Measurements from ENCODE around the gene CHKA.

The CHKA gene

DNA sequence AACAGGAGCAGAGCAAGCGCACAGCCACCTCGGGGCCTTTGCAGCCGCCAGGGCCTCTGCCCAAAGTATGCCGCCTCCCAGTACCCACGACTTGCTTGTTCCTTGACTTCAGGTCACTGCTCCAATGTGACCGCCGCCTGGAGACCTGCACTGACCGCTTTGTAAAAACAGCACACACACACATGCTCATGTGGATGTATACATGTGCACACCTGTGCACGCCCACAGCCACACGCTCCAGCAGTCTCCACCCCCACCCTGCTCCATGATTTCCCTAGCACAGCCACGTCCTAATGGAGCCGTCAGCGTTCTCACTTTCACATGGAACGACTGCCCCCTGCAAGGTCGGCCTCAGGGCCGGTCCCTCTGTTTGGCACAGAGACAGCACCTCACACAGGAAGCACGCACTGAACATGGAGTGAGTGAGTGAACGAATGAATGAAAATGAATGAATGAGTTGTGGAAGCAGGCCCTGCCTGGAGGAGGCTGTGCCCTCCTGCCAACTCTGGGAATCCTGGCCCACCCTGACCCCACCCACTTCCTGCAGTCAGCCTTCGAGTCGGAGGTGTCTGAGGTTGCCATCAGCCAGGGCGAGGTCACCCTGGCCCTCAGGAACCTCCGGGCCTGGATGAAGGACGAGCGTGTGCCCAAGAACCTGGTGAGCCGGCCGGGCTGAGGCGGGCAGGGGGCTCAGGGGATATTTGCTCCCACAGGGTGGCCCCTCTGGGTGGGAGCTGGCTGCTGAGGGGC is 103.0 kb downstream of the CHKA start:
- TF ChIP-seq, protein P1, sequence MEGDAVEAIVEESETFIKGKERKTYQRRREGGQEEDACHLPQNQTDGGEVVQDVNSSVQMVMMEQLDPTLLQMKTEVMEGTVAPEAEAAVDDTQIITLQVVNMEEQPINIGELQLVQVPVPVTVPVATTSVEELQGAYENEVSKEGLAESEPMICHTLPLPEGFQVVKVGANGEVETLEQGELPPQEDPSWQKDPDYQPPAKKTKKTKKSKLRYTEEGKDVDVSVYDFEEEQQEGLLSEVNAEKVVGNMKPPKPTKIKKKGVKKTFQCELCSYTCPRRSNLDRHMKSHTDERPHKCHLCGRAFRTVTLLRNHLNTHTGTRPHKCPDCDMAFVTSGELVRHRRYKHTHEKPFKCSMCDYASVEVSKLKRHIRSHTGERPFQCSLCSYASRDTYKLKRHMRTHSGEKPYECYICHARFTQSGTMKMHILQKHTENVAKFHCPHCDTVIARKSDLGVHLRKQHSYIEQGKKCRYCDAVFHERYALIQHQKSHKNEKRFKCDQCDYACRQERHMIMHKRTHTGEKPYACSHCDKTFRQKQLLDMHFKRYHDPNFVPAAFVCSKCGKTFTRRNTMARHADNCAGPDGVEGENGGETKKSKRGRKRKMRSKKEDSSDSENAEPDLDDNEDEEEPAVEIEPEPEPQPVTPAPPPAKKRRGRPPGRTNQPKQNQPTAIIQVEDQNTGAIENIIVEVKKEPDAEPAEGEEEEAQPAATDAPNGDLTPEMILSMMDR (IDR thresholded peaks at IDR 0.05; ENCODE audit: low read depth, low read length, missing control alignments), result no peak
- H3K4me3 ChIP-seq (ENCODE audit: low read depth, low read length), result no peak overlapping the region
- DNase-seq (ENCODE audit: low read depth), result no peak

- TF ChIP-seq, protein P1 (IDR thresholded peaks at IDR 0.05; ENCODE audit: low read depth, low read length, missing control alignments), result no peak
- no peak overlapping the region for H3K4me3 ChIP-seq (ENCODE audit: low read depth, low read length)
- DNase-seq (ENCODE audit: low read depth), result no peak
Measured at GRCh38 chr11:68016904-68017817, 104.0 kb downstream of the CHKA start.

DNA sequence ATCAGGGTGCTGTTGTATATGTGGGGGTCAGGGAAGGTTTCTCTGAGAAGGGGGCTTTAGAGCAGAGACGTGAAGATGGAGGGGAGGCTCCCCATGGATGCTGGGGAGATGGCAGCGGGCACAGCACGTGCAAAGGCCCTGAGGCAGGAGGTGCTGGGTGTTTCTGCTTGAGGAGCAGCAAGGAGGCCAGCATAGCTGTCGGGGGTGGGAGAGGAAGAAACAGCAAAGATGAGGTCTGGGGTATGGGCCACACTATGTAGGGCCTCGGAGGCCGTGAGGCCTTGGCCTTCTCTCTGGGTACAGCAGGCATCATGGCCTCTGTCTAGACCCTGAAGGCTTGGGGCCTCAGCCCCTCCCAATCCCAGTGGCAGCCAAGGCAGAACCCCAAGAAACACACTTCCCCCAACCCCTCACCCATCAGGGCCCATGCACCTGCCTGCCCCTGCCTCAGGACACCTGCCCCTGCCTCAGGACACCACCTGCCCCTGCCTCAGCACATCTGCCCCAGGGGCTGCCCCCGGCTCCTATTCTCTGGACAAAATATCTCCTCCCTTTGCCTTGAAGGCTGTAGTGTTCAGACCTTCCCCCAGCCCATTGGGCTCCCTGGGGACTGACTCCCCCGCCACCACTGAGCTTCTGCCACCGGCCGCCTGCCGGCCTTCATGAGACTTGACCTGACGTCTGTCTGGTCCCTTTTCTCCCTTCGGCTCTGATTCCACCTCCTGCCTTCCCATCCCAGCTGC is 104.9 kb downstream of the CHKA start:
- no peak for DNase-seq (ENCODE audit: low read depth)
- H3K4me3 ChIP-seq (ENCODE audit: low read depth, low read length), result no peak overlapping the region
- TF ChIP-seq, protein P1 (IDR thresholded peaks at IDR 0.05; ENCODE audit: low read depth, low read length, missing control alignments), result no peak

DNA sequence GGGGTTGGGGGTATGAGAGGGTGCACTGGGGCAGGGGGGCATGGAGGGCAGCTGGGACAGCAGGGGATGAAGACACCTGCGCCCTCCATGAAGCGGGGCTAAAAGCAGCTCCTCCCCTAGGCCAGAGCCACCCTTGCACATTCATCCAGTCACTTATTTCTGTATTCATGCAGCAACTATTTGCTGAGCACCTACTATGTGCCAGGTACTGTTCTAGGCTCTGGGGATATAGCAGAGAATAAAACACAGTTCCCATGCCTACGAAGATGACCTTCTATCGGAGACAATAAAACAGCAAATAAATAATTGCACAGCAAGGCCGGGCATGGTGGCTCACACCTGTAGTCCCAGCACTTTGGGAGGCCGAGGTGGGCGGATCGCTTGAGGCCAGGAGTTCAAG is 105.7 kb downstream of the CHKA start:
- TF ChIP-seq, protein P1 (IDR thresholded peaks at IDR 0.05; ENCODE audit: low read depth, low read length, missing control alignments), result no peak
- no peak for DNase-seq (ENCODE audit: low read depth)
- H3K4me3 ChIP-seq (ENCODE audit: low read depth, low read length), result no peak overlapping the region

- no peak overlapping the region for H3K4me3 ChIP-seq (ENCODE audit: low read depth, low read length)
- TF ChIP-seq, protein P1 (IDR thresholded peaks at IDR 0.05; ENCODE audit: low read depth, low read length, missing control alignments), result no peak
Measured at GRCh38 chr11:68014947-68015447, 106.2 kb downstream of the CHKA start.

DNA sequence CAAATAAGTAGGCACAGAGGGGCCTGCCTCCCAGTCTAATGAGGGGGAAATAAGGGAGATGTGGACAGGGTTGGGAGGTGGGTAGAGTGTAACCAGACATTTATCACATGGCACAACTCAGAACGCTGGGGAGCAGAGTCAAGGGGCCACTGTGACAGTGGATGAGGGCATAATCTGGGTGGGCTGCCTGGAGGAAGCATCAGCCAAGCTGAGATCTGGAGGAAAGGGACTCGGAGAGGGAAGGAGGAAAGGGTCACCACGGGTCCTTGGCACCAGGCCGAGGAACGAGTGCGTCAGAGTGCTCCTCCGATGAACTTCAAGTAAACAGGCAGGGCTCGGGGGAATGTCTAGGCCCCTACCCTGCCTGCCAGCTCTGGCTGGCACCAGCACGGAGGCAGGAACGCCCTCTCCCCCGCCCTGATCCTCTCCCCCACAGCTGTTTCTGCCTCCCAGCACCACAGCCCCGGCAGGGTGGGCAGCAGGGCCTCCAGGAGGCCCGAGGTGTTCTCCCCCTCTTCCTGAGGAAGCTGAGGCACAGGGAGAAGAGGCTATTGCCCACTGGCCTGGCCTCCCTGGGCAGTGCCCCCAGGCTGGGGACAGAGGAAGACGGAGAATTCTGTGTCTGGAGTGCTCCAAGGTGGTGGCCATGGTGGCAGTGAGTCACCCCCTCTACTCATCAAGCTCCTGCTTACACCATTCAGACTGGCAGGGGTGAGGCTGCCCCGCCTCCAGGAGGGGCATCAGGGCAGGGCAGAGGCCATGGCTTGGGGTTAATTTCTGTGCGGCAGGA is 106.8 kb downstream of the CHKA start:
- TF ChIP-seq, protein P1 (IDR thresholded peaks at IDR 0.05; ENCODE audit: low read depth, low read length, missing control alignments), result no peak
- DNase-seq (ENCODE audit: low read depth), result no peak
- no peak overlapping the region for H3K4me3 ChIP-seq (ENCODE audit: low read depth, low read length)

More at GRCh38 chr11:68014947-68015447, 106.2 kb downstream of the CHKA start:
- DNase-seq (ENCODE audit: low read depth), result no peak
